B cell (primary cell): ENCODE measurements around the gene PDCD11. TPM values are rescaled to one million over a fixed set of nuclear protein-coding genes. Genes with fewer than 3 reads are reported as not detected.

ENCODE experiments used
- ATAC-seq: fragments of 200-7000 bp; cut with Tn5 transposase; one replicate; pipeline ENCODE4 v1.10.0; 2021; ENCODE audit warnings: low read depth, mild to moderate bottlenecking, moderate number of reproducible peaks, moderate library complexity
- CTCF ChIA-PET: fragments of 350-600 bp; sonication (Branson Sonifier 250); formaldehyde crosslinking; loops from one replicate; lab custom pipeline; 2021; ENCODE audit warnings: antibody characterized with exemption, inconsistent platforms; lab: Charles Lee
- POLR2A ChIA-PET: fragments of 350-600 bp; sonication (Branson Sonifier 250); formaldehyde crosslinking; loops from one replicate; lab custom pipeline; 2021; ENCODE audit warnings: antibody characterized with exemption; lab: Charles Lee
- DNase-seq: peaks from one replicate; pipeline ENCODE4 v3.0.0; 2013
- H2AFZ ChIP-seq: 2 replicates; pipeline ENCODE4 v1.6.1; 2012; ENCODE audit warnings: mild to moderate bottlenecking, low read depth, low read length; ENCODE audit not compliant: insufficient read depth, poor library complexity, severe bottlenecking
- H3K27ac ChIP-seq, 2 donors: 1 replicate in 1 of 2; 2 replicates in 1 of 2; pipeline ENCODE4 v1.5.1; 2012 to 2013; ENCODE audit warnings: low read length in 2 of 2, mild to moderate bottlenecking in 2 of 2, moderate library complexity in 1 of 2
- H3K27me3 ChIP-seq, 4 experiments: fragments of 200-600 bp in 1 of 4; sonication (generic) in 1 of 4; replicated peaks in 1 of 4; 1 replicate in 2 of 4; 2 replicates in 2 of 4; pipeline versions ENCODE4 v1.6.1 to v1.7.0; 2013 to 2016; ENCODE audit warnings: low read length in 3 of 4, mild to moderate bottlenecking in 2 of 4, mixed read lengths in 1 of 4, moderate library complexity in 1 of 4; ENCODE audit not compliant: insufficient read depth in 4 of 4, control insufficient read depth in 3 of 4; ENCODE audit errors: control extremely low read depth in 1 of 4
- H3K36me3 ChIP-seq, 2 experiments: replicated peaks in 1 of 2; 1 replicate in 1 of 2; 2 replicates in 1 of 2; pipeline versions ENCODE4 v1.6.1 to v1.7.1; 2013; ENCODE audit warnings: low read length in 1 of 2; ENCODE audit not compliant: insufficient read depth in 2 of 2, control insufficient read depth in 1 of 2; ENCODE audit errors: control extremely low read depth in 1 of 2, extremely low read depth in 1 of 2
- H3K4me1 ChIP-seq, 2 donors: fragments of 200-600 bp in 1 of 2; sonication (generic) in 1 of 2; 1 replicate in 1 of 2; 2 replicates in 1 of 2; pipeline versions ENCODE4 v1.5.1 to v1.6.1; 2013 to 2017; ENCODE audit warnings: low read length in 2 of 2; ENCODE audit not compliant: control insufficient read depth in 2 of 2, insufficient read depth in 2 of 2
- H3K4me2 ChIP-seq: replicated peaks from 2 replicates; pipeline ENCODE3; 2012; ENCODE audit warnings: mild to moderate bottlenecking, low read depth, low read length; ENCODE audit not compliant: poor library complexity, severe bottlenecking
- H3K4me3 ChIP-seq, 5 experiments: fragments of 200-600 bp in 1 of 5; sonication (generic) in 1 of 5; 1 replicate in 3 of 5; 2 replicates in 2 of 5; pipeline versions ENCODE4 v1.5.1 to v1.7.0; 2011 to 2016; ENCODE audit warnings: low read length in 4 of 5, mild to moderate bottlenecking in 4 of 5, low read depth in 2 of 5, control low read depth in 1 of 5, moderate library complexity in 1 of 5; ENCODE audit not compliant: insufficient read depth in 1 of 5; ENCODE audit errors: control extremely low read depth in 1 of 5, extremely low read depth in 1 of 5
- H3K79me2 ChIP-seq: fragments of 200-600 bp; sonication (generic); one replicate; pipeline ENCODE4 v1.6.0; 2016; ENCODE audit warnings: low read length; ENCODE audit not compliant: control insufficient read depth, insufficient read depth
- H3K9ac ChIP-seq: fragments of 200-600 bp; sonication (generic); 2 replicates; pipeline ENCODE4 v1.6.1; 2017; ENCODE audit warnings: mild to moderate bottlenecking, low read length, moderate library complexity
- H3K9me3 ChIP-seq, 3 donors: one replicate each; pipeline versions ENCODE4 v1.6.1 to v1.7.1; 2013; ENCODE audit warnings: low read length in 2 of 3; ENCODE audit not compliant: control insufficient read depth in 2 of 3, insufficient read depth in 1 of 3; ENCODE audit errors: control extremely low read depth in 1 of 3
- H4K20me1 ChIP-seq: 2 replicates; pipeline ENCODE4 v1.6.0; 2012; ENCODE audit warnings: mild to moderate bottlenecking, low read length; ENCODE audit not compliant: insufficient read depth, control insufficient read depth, poor library complexity, severe bottlenecking
- H3K27ac Mint-ChIP-seq: one replicate; pipeline ENCODE4 v1.8.0; 2021; ENCODE audit warnings: mixed read lengths
- H3K27me3 Mint-ChIP-seq: one replicate; pipeline ENCODE4 v1.8.0; 2021; ENCODE audit warnings: mixed read lengths
- H3K4me1 Mint-ChIP-seq: one replicate; pipeline ENCODE4 v1.8.0; 2021; ENCODE audit warnings: mixed read lengths
- H3K4me3 Mint-ChIP-seq: one replicate; pipeline ENCODE4 v1.8.0; 2021; ENCODE audit warnings: mixed read lengths
- H3K9me3 Mint-ChIP-seq: one replicate; pipeline ENCODE4 v1.8.0; 2022; ENCODE audit warnings: mixed read lengths; ENCODE audit not compliant: insufficient read depth
- EZH2 ChIP-seq: IDR thresholded peaks from 2 replicates; pipeline ENCODE4 v1.6.1; 2012; ENCODE audit warnings: borderline replicate concordance, low read depth, mild to moderate bottlenecking, moderate library complexity, low read length; ENCODE audit not compliant: insufficient read depth, poor library complexity, severe bottlenecking
- WGBS: methylation state at CpG from one replicate; pipeline ENCODE4 v1.1.5; 2013; ENCODE audit warnings: missing lambda C conversion rate; ENCODE audit not compliant: insufficient coverage; 5-methylcytosine and 5-hydroxymethylcytosine counted together
- intact Hi-C: fragments of 100-400 bp; cut with micrococcal nuclease; formaldehyde crosslinking; loops from one replicate; pipeline ENCODE4 v1.10.0; 2022
- polyA minus RNA-seq: library from RNA; depleted of rRNA, polyadenylated mRNA; stranded (reverse); fragments of >200 nt; gene quantifications from 2 replicates; pipeline ENCODE4 v1.2.3, GENCODE V29; 2012
- polyA plus RNA-seq: library from polyadenylated mRNA; depleted of rRNA; stranded (reverse); fragments of >200 nt; gene quantifications from 2 replicates; pipeline ENCODE4 v1.2.3, GENCODE V29; 2012
- total RNA-seq, 2 donors: library from RNA; stranded (reverse); fragments of 120-200 nt in 1 of 2; gene quantifications; 1 replicate in 1 of 2; 2 replicates in 1 of 2; pipeline versions ENCODE4 v1.2.3 to v1.2.4, GENCODE V29; 2013 to 2022
- TF ChIP-seq, protein P1 (sequence below): fragments of 200-600 bp; IDR thresholded peaks from one replicate; pipeline ENCODE4 v1.8.0; 2022; ENCODE audit warnings: antibody characterized with exemption, mild to moderate bottlenecking

Gene PDCD11, protein sequence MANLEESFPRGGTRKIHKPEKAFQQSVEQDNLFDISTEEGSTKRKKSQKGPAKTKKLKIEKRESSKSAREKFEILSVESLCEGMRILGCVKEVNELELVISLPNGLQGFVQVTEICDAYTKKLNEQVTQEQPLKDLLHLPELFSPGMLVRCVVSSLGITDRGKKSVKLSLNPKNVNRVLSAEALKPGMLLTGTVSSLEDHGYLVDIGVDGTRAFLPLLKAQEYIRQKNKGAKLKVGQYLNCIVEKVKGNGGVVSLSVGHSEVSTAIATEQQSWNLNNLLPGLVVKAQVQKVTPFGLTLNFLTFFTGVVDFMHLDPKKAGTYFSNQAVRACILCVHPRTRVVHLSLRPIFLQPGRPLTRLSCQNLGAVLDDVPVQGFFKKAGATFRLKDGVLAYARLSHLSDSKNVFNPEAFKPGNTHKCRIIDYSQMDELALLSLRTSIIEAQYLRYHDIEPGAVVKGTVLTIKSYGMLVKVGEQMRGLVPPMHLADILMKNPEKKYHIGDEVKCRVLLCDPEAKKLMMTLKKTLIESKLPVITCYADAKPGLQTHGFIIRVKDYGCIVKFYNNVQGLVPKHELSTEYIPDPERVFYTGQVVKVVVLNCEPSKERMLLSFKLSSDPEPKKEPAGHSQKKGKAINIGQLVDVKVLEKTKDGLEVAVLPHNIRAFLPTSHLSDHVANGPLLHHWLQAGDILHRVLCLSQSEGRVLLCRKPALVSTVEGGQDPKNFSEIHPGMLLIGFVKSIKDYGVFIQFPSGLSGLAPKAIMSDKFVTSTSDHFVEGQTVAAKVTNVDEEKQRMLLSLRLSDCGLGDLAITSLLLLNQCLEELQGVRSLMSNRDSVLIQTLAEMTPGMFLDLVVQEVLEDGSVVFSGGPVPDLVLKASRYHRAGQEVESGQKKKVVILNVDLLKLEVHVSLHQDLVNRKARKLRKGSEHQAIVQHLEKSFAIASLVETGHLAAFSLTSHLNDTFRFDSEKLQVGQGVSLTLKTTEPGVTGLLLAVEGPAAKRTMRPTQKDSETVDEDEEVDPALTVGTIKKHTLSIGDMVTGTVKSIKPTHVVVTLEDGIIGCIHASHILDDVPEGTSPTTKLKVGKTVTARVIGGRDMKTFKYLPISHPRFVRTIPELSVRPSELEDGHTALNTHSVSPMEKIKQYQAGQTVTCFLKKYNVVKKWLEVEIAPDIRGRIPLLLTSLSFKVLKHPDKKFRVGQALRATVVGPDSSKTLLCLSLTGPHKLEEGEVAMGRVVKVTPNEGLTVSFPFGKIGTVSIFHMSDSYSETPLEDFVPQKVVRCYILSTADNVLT (N-terminal part only)
- total RNA-seq, result 36.4 and 42.3 TPM in 2 replicates
- 26.7 TPM for total RNA-seq (2013)
- 15.9 and 17.9 TPM in 2 replicates for polyA plus RNA-seq
- polyA minus RNA-seq, result 22.5 and 23.4 TPM in 2 replicates

DNA sequence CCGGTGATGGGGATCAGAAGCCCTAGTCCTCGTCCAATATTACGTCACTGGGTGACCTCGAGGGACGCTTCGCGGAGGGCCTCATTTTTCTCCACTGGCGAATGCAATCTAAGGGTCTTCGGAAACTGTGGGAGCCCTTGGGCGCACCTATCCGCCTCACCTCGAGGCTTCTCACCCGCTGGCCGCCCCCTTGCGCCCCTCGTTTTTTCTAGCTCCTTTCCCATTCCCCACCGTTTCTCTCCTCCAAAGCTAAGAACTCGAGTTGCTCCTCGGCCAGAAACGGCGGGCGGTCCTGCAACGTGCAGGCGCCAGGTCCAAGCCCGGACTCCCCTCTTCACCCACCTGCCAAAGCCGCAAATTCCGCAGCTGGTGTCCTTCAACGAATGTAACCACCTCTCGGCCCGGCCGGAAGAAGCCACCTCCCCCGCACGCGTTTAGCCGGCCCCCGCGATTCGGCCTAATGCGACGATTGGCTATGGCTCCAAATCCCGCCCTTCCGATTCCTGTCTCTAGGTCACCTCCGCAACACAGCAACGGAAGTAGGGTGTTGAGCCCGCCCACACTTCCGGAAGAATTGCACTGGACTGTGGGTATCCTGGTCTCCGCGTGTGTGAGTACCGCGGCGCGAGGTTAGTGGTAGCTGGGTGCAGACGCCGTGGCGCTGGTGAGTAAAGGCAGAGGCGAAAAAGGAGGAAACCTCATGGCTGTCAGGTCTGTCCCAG is at the start of gene PDCD11, which contains the start of gene ATP5MK:
Gene PDCD11 (plus strand): TSS at position 560 of the 722 bp plus-strand sequence. CDS start 1,801 bp downstream, outside the sequence.
Gene ATP5MK (minus strand): TSS at position 409 of the 722 bp plus-strand sequence. CDS start 4,018 bp downstream, outside the sequence.
- peak; percentile 95 for DNase-seq
- intact Hi-C loops, result loop anchor here (1.0 to 5.0 kb wide), 5 partner anchors 28 to 1243 kb away; partner anchors contain the start of genes NOLC1, PCGF6 and SFR1
- Histone ChIP-seq H3K4me3 (peak within 1 kb of the TSS; percentile 68 to 92 (median 76)), H2AFZ (peak within 1 kb of the TSS; percentile 85), H4K20me1 (peaks cover 4% of the 10 kb centered on the region), H3K27me3 (no peaks in the 10 kb centered on the region), H3K9me3 (no peaks in the 10 kb centered on the region), H3K27ac (peak within 1 kb of the TSS; percentile 38 to 64), H3K79me2 (peaks cover 68% of the 10 kb centered on the region), H3K4me2 (peak within 1 kb of the TSS; percentile 73), H3K36me3 (peaks cover 0 to 34% of the 10 kb centered on the region in 2 experiments), H3K9ac (peak within 1 kb of the TSS; percentile 98), H3K4me1 (peaks cover 22 to 23% of the 10 kb centered on the region in 2 donors)
- no peaks in the 10 kb centered on the region for H3K27me3 Mint-ChIP-seq
- TF ChIP-seq, protein P1, sequence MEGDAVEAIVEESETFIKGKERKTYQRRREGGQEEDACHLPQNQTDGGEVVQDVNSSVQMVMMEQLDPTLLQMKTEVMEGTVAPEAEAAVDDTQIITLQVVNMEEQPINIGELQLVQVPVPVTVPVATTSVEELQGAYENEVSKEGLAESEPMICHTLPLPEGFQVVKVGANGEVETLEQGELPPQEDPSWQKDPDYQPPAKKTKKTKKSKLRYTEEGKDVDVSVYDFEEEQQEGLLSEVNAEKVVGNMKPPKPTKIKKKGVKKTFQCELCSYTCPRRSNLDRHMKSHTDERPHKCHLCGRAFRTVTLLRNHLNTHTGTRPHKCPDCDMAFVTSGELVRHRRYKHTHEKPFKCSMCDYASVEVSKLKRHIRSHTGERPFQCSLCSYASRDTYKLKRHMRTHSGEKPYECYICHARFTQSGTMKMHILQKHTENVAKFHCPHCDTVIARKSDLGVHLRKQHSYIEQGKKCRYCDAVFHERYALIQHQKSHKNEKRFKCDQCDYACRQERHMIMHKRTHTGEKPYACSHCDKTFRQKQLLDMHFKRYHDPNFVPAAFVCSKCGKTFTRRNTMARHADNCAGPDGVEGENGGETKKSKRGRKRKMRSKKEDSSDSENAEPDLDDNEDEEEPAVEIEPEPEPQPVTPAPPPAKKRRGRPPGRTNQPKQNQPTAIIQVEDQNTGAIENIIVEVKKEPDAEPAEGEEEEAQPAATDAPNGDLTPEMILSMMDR, result no peak
- no peak for TF ChIP-seq EZH2
- H3K9me3 Mint-ChIP-seq, result no peaks in the 10 kb centered on the region
- H3K27ac Mint-ChIP-seq, result peak within 1 kb of the TSS; percentile 89
- ChIA-PET CTCF (interaction anchor here (0.7 to 2.5 kb wide), 5 partner anchors 19 to 89 kb away, joined by 3 to 7 read pairs (median 3); partner anchors contain the start of gene TAF5), POLR2A (interaction anchor here (1.9 kb wide), 1 partner anchor 28 kb away, joined by 8 read pairs; the partner anchor contains the start of gene TAF5)
- H3K4me1 Mint-ChIP-seq, result peaks cover 44% of the 10 kb centered on the region
- under 1% methylated on average over 56 of the region's 56 CpGs for WGBS
- peak within 1 kb of the TSS; percentile 97 for H3K4me3 Mint-ChIP-seq
- peak; percentile 98 for ATAC-seq
